ENCODE measurements around the gene TMEM179B. TPM values are rescaled to one million over a fixed set of nuclear protein-coding genes. Genes with fewer than 3 reads are reported as not detected.
A peak's percentile ranks its signal among the peaks of the same experiment; 100 is the strongest.

TMEM179B gene
- total and polyA plus RNA-seq, 9 of the 15 experiments (the other 6 are each of a cell fraction or from before 2014, with no cell fraction given), result 27.7 to 105 (median 37.0) TPM

GRCh38 chr11:62787005-62787759 lies at the start of gene TMEM179B (continued):
- TF ChIP-seq ZSCAN32 (CRISPR knock-in tag; IDR thresholded peaks at IDR 0.05) (no peak), CHAMP1 (IDR thresholded peaks at IDR 0.05) (no peak), PPARD (CRISPR knock-in tag; IDR thresholded peaks at IDR 0.05) (no peak), ZBTB5 (IDR thresholded peaks at IDR 0.05) (no peak), ZNF609 (CRISPR knock-in tag; IDR thresholded peaks at IDR 0.05; ENCODE audit: borderline replicate concordance) (peak; percentile 95), ZNF224 (CRISPR knock-in tag; IDR thresholded peaks at IDR 0.05) (0 out of 2 replicates have a peak, but pooled peaks have one; percentile 37), GABPA (tag; conservative IDR thresholded peaks at IDR 0.05; ENCODE audit: low read depth) (peak; percentile 98), ARHGAP35 (IDR thresholded peaks at IDR 0.05; ENCODE audit: partially characterized antibody) (no peak), FOXA3 (CRISPR knock-in tag; conservative IDR thresholded peaks at IDR 0.05 in 1 of 2, IDR thresholded peaks at IDR 0.05 in 1 of 2) (peak in 1 of 2 experiments; percentile 77; a peak in 3 of 4 replicates), ADNP (tag; IDR thresholded peaks at IDR 0.05) (no peak), SIN3B (IDR thresholded peaks at IDR 0.05; ENCODE audit: low read depth) (peak; percentile 66), MLX (CRISPR knock-in tag; conservative IDR thresholded peaks at IDR 0.05) (peak in 1 of 2 experiments; percentile 64; a peak in 1 of 4 replicates), ID3 (CRISPR knock-in tag; IDR thresholded peaks at IDR 0.05) (no peak), ID3 (tag; IDR thresholded peaks at IDR 0.05) (0 out of 2 replicates have a peak, but pooled peaks have one; percentile 52)
